Kidney (tissue), 14 donors: ENCODE measurements around the gene AFG1L. TPM values are rescaled to one million over a fixed set of nuclear protein-coding genes. Genes with fewer than 3 reads are reported as not detected.
"Not testable (repeated sequence)": the region's sequence is repeated elsewhere in the genome, so short reads cannot be mapped to it uniquely, and the experiment has no call there.

Source experiments
- DNase-seq, 5 donors: peaks; one replicate each; pipeline ENCODE4 v3.0.0-alpha.2; 2013 to 2020
- FAIRE-seq: peaks from 2 replicates; lab custom pipeline; 2012; peaks lifted over from hg19 to GRCh38; lab: Jason Lieb, UNC
- H3K27ac ChIP-seq, 2 donors: one replicate each; pipeline ENCODE4 v1.7.0; 2013; ENCODE audit warnings: low read depth in 2 of 2, low read length in 2 of 2, inconsistent platforms in 1 of 2
- H3K27me3 ChIP-seq: one replicate; pipeline ENCODE4 v1.7.1; 2013; ENCODE audit warnings: low read length, inconsistent platforms; ENCODE audit not compliant: control insufficient read depth, insufficient read depth
- H3K36me3 ChIP-seq, 3 donors: one replicate each; pipeline versions ENCODE4 v1.7.0 to v1.7.1; 2013; ENCODE audit warnings: low read length in 3 of 3, control low read depth in 1 of 3, inconsistent platforms in 1 of 3; ENCODE audit not compliant: insufficient read depth in 3 of 3, control insufficient read depth in 2 of 3
- H3K4me1 ChIP-seq, 3 donors: one replicate each; pipeline versions ENCODE4 v1.7.0 to v1.7.1; 2013; ENCODE audit warnings: low read length in 3 of 3, inconsistent platforms in 1 of 3, low read depth in 1 of 3; ENCODE audit not compliant: control insufficient read depth in 2 of 3, insufficient read depth in 2 of 3
- H3K4me3 ChIP-seq, 3 donors: one replicate each; pipeline versions ENCODE4 v1.7.0 to v1.8.1; 2013; ENCODE audit warnings: low read length in 3 of 3, control low read depth in 1 of 3, inconsistent platforms in 1 of 3
- H3K9ac ChIP-seq, 3 donors: one replicate each; pipeline versions ENCODE4 v1.7.0 to v1.7.1; 2013; ENCODE audit warnings: low read length in 3 of 3, control low read depth in 1 of 3, inconsistent platforms in 1 of 3
- H3K9me3 ChIP-seq, 3 donors: one replicate each; pipeline versions ENCODE4 v1.7.0 to v1.7.1; 2013; ENCODE audit warnings: low read length in 3 of 3, control low read depth in 1 of 3, inconsistent platforms in 1 of 3; ENCODE audit not compliant: control insufficient read depth in 2 of 3, insufficient read depth in 1 of 3
- CTCF ChIP-seq: IDR thresholded peaks from 3 replicates; pipeline ENCODE4 v1.5.1; 2012; ENCODE audit warnings: mild to moderate bottlenecking, moderate library complexity, borderline replicate concordance; ENCODE audit not compliant: insufficient read depth; ENCODE audit errors: extremely low read depth
- intact Hi-C: fragments of 100-400 bp; cut with DNase I; formaldehyde crosslinking; loops from one replicate; pipeline ENCODE4 v1.11.1; 2022
- polyA plus RNA-seq: library from polyadenylated mRNA; stranded (reverse); fragments of 350-450 nt; fragmentation: Illumina TruSeq; extraction: RNeasy Lipid Tissue Mini Kit (QIAGEN cat#74804); gene quantifications from one replicate; pipeline ENCODE4 v1.2.3, GENCODE V29; 2014; ENCODE audit warnings: low read depth, low replicate concordance; ENCODE audit not compliant: insufficient read depth
- total RNA-seq: library from RNA; stranded (reverse); fragmentation: NEBNext Ultra II Directional; extraction: Animal tissue kit (Norgen Biotek cat#: 25700); gene quantifications from one replicate; pipeline ENCODE4 v1.2.1, GENCODE V29; 2021
- donor health status: control.
- donor health status: control.
- donor health status: control.
- donor health status: control.
- donor health status: control.
- donor health status: DM: yes; HTN: yes; CAD: no.
- donor health status: Normal renal cell carcinoma (clear cell type).

AFG1L gene
- total and polyA plus RNA-seq, 2 donors from 2014 or later, result 6.8 to 7.0 TPM

DNA sequence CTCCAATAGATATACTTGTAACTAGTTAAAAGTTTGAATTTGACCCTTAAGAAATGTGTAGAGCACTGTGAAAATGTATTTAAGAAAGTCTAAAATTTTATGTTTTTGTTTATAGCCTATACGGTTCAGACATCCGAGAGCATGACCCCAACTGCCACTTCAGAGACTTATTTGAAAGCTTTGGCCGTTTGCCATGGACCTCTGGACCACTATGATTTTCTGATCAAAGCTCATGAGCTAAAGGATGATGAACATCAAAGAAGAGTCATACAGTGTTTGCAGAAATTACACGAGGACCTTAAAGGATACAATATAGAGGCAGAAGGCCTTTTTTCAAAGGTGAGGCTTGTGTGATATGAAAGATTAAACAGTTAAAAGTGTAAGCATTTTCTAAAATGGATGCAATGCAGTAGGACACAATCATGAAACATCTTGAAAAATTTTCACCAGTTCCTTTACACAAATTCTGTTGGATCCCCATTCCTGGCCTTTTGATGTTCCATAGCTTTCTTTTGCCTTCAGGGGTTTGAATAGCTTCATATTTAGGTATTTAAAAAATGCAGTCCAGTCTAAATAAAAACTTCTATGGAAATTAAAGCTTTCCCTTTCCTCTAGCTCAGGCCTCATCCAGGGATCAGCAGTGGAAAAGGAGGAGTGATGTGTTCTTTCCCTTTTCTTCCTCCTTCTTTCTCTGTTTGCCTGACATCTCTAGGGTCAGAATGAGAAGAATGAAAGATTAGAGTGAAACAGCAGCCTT is 29.0 kb downstream of the AFG1L start:
- Histone ChIP-seq H3K27me3 (no peaks in the 10 kb centered on the region), H3K4me3 (no peak overlapping the region), H3K4me1 (no peaks in the 10 kb centered on the region), H3K9ac (no peak overlapping the region), H3K9me3 (no peaks in the 10 kb centered on the region), H3K36me3 (peaks cover 0 to 8% (median 4%) of the 10 kb centered on the region in 3 donors), H3K27ac (no peak overlapping the region)
- FAIRE-seq, result no peak
- TF ChIP-seq CTCF, result no peak
- intact Hi-C loops, result no loop called here
- DNase-seq, result peak in 1 of 5 donors; percentile 20

DNA sequence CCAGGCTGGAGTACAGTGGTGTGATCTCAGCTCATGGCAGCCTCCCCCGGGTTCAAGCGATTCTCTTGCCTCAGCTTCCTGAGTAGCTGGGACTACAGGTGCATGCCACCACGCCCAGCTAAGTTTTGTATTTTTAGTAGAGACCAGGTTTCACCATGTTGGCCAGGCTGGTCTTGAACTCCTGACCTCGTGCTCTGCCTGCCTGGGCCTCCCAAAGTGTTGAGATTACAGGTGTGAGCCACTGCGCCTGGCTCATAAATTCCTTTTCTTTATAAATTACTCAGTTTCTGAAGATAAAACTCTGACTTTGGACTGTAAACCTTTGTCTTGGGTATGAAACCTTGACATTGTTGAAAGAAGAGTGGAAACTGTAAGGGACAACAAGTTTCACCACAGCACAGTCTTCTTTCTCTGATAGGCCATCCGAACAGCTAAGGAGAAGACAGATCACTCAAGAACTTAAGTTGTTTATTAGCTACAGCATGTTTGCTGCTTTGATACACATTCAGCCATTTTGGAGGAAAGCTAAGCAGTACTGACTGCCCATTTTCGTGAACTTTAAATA is 35.4 kb downstream of the AFG1L start:
- H3K27me3 ChIP-seq, intact Hi-C loops, H3K4me1 ChIP-seq, H3K27ac ChIP-seq, H3K9me3 ChIP-seq, H3K36me3 ChIP-seq, H3K4me3 ChIP-seq, DNase-seq, H3K9ac ChIP-seq, FAIRE-seq: not testable (repeated sequence)

DNA sequence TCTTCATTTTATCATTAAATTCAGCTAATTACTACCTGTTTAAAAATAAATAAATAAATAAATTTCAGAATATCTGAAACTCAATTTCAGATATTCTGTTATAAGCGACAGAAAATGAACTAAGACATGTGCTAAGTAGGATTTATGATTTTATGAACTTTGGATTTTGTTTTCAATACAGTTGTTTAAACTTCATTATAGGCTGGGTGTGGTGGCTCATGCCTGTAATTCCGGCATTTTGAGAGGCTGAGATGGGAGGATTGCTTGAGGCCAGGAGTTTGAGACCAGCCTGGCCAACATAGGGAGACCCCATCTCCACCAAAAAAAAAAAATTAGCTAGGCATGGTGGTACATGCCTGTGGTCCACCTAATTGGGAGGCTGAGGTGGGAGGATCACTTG is 36.0 kb downstream of the AFG1L start:
- FAIRE-seq, result peak; percentile 8
- no peak for TF ChIP-seq CTCF

DNA sequence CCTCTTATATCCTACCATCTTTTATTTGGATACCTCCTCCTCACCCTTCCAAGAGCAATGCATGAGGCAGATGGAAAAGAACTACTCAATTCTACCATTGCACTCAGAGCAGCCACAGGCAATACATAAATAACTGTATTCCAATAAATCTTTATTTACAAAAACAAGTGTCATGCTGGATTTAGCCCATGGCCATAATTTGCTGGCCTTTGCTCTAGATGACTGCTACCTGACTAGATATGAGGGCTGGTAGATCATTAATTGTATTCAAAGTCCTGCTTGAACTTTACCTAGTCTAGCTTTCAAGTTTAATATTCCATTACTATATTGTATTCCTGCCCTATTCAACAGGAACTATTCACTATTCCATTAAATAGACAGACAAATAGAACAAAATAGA is 37.1 kb downstream of the AFG1L start:
- no peak overlapping the region for H3K27ac ChIP-seq
- DNase-seq (no peak), FAIRE-seq (no peak)
- H3K9me3 ChIP-seq, result no peaks in the 10 kb centered on the region
- TF ChIP-seq CTCF, result no peak
- no peaks in the 10 kb centered on the region for H3K4me1 ChIP-seq
- H3K9ac ChIP-seq, result no peak overlapping the region
- intact Hi-C loops, result no loop called here
- no peak overlapping the region for H3K4me3 ChIP-seq
- peaks cover 0 to 8% (median 4%) of the 10 kb centered on the region in 3 donors for H3K36me3 ChIP-seq
- H3K27me3 ChIP-seq, result no peaks in the 10 kb centered on the region

More for the DNA sequence above, 36.0 kb downstream of the AFG1L start:
- H3K9ac ChIP-seq, result no peak overlapping the region
- no peaks in the 10 kb centered on the region for H3K9me3 ChIP-seq
- intact Hi-C loops, result no loop called here
- no peak overlapping the region for H3K4me3 ChIP-seq
- no peaks in the 10 kb centered on the region for H3K27me3 ChIP-seq
- no peak overlapping the region for H3K27ac ChIP-seq
- H3K4me1 ChIP-seq, result no peaks in the 10 kb centered on the region
- H3K36me3 ChIP-seq, result peaks cover 0 to 8% (median 4%) of the 10 kb centered on the region in 3 donors
- DNase-seq, result no peak
